ENCODE measurements around the gene CD3D.

Gene CD3D

GRCh38 chr11:118304227-118304567 is 38.3 kb downstream of the CD3D start:
- no peak for TF ChIP-seq CTCF (IDR thresholded peaks at IDR 0.05; ENCODE audit: control extremely low read depth, extremely low read depth, low read depth, missing control alignments)
- ChIA-PET CTCF (interaction anchor here (0.7 to 6.7 kb wide), 4 partner anchors 14 to 133 kb away, joined by 3 to 26 read pairs (median 3); no protein-coding TSS in a partner anchor), POLR2A (no interaction called here)
- DNase-seq (ENCODE audit: extremely low spot score) = no peak

GRCh38 chr11:118301600-118302195 is 40.8 kb downstream of the CD3D start:
- CTCF ChIA-PET = interaction anchor here (1.4 to 6.7 kb wide), 3 partner anchors 10 to 25 kb away, joined by 3 to 26 read pairs (median 12); no protein-coding TSS in a partner anchor
- DNase-seq (ENCODE audit: extremely low spot score) = no peak
- TF ChIP-seq CTCF (IDR thresholded peaks at IDR 0.05; ENCODE audit: control extremely low read depth, extremely low read depth, low read depth, missing control alignments) = no peak
- POLR2A ChIA-PET = interaction anchor here (0.7 kb wide), 1 partner anchor 354 kb away, joined by 8 read pairs; no protein-coding TSS in a partner anchor

- ChIA-PET POLR2A (no interaction called here), CTCF (interaction anchor here (0.6 to 2.7 kb wide), 39 partner anchors 9 to 273 kb away, joined by 3 to 18 read pairs (median 4); partner anchors contain the start of genes MPZL3 and TTC36)
- TF ChIP-seq CTCF (IDR thresholded peaks at IDR 0.05; ENCODE audit: control extremely low read depth, extremely low read depth, low read depth, missing control alignments) = peak; percentile 77
- no peak for DNase-seq (ENCODE audit: extremely low spot score)
Measured at GRCh38 chr11:118295815-118296454, 46.6 kb downstream of the CD3D start.

GRCh38 chr11:118295199-118295598 is 47.3 kb downstream of the CD3D start:
- ChIA-PET CTCF (interaction anchor here (0.7 to 2.7 kb wide), 36 partner anchors 9 to 273 kb away, joined by 3 to 18 read pairs (median 4); partner anchors contain the start of gene MPZL3), POLR2A (no interaction called here)
- TF ChIP-seq CTCF (IDR thresholded peaks at IDR 0.05; ENCODE audit: control extremely low read depth, extremely low read depth, low read depth, missing control alignments) = no peak
- DNase-seq (ENCODE audit: extremely low spot score) = no peak

- no peak for TF ChIP-seq CTCF (IDR thresholded peaks at IDR 0.05; ENCODE audit: control extremely low read depth, extremely low read depth, low read depth, missing control alignments)
- no peak for DNase-seq (ENCODE audit: extremely low spot score)
- CTCF ChIA-PET = interaction anchor here (2.7 kb wide), 1 partner anchor 18 kb away, joined by 15 read pairs; no protein-coding TSS in a partner anchor
- POLR2A ChIA-PET = no interaction called here
Measured at GRCh38 chr11:118294053-118294452, 48.5 kb downstream of the CD3D start.

- TF ChIP-seq CTCF (IDR thresholded peaks at IDR 0.05; ENCODE audit: control extremely low read depth, extremely low read depth, low read depth, missing control alignments) = no peak
- DNase-seq (ENCODE audit: extremely low spot score) = no peak
- POLR2A ChIA-PET = no interaction called here
- CTCF ChIA-PET = interaction anchor here (0.7 to 3.3 kb wide), 22 partner anchors 9 to 147 kb away, joined by 3 to 26 read pairs (median 4); partner anchors contain the start of gene SCN4B
Measured at GRCh38 chr11:118291477-118292135, 50.9 kb downstream of the CD3D start.
